HepG2 (cell line): ENCODE data around the gene DEGS1. TPM values are rescaled to one million over a fixed set of nuclear protein-coding genes. Genes with fewer than 3 reads are reported as not detected.
A peak's percentile ranks its signal among the peaks of the same experiment; 100 is the strongest.

Experiments
- ARNT ChIP-seq: fragments of 450-650 bp; IDR thresholded peaks from 2 replicates; pipeline ENCODE4 v1.6.1; 2017
- ARNT2 ChIP-seq: sonication (generic); formaldehyde crosslinking; IDR thresholded peaks from 2 replicates; pipeline ENCODE4 v1.8.0; 2022; ENCODE audit warnings: mild to moderate bottlenecking, low read depth, missing genetic modification reagents, moderate library complexity
- CC2D1A ChIP-seq: sonication (generic); formaldehyde crosslinking; IDR thresholded peaks from 2 replicates; pipeline ENCODE4 v1.8.1; 2023; ENCODE audit warnings: mild to moderate bottlenecking, missing genetic modification reagents
- DBP ChIP-seq: sonication (generic); formaldehyde crosslinking; IDR thresholded peaks from 2 replicates; pipeline ENCODE4 v1.4.0; 2020; ENCODE audit warnings: missing genetic modification reagents; ENCODE audit errors: not compliant biosample characterization
- GZF1 ChIP-seq: sonication (generic); formaldehyde crosslinking; IDR thresholded peaks from 2 replicates; pipeline ENCODE4 v1.5.1; 2020; ENCODE audit warnings: mild to moderate bottlenecking, missing genetic modification reagents
- HMG20B ChIP-seq: conservative IDR thresholded peaks from 2 replicates; pipeline ENCODE4 v1.6.1; 2016; ENCODE audit warnings: missing genetic modification reagents, missing compliant biosample characterization
- ISL2 ChIP-seq: sonication (generic); formaldehyde crosslinking; IDR thresholded peaks from 2 replicates; pipeline ENCODE4 v1.5.0; 2020; ENCODE audit warnings: missing genetic modification reagents
- JUND ChIP-seq: sonication (generic); formaldehyde crosslinking; IDR thresholded peaks from 2 replicates; pipeline ENCODE4 v1.8.0; 2022; ENCODE audit warnings: mild to moderate bottlenecking, missing genetic modification reagents
- PATZ1 ChIP-seq: sonication (generic); formaldehyde crosslinking; IDR thresholded peaks from 2 replicates; pipeline ENCODE4 v1.4.0; 2020; ENCODE audit warnings: missing genetic modification reagents
- PHF20 ChIP-seq: sonication (generic); formaldehyde crosslinking; IDR thresholded peaks from 2 replicates; pipeline ENCODE4 v1.5.0; 2020; ENCODE audit warnings: mild to moderate bottlenecking, missing genetic modification reagents
- PHF21A ChIP-seq: sonication (generic); formaldehyde crosslinking; IDR thresholded peaks from 2 replicates; pipeline ENCODE4 v1.5.0; 2020; ENCODE audit warnings: mild to moderate bottlenecking, missing genetic modification reagents
- PHF8 ChIP-seq: sonication (generic); formaldehyde crosslinking; IDR thresholded peaks from 2 replicates; pipeline ENCODE4 v1.5.0; 2020; ENCODE audit warnings: missing genetic modification reagents
- PREB ChIP-seq: sonication (generic); formaldehyde crosslinking; IDR thresholded peaks from 2 replicates; pipeline ENCODE4 v1.4.0; 2020; ENCODE audit warnings: missing genetic modification reagents
- SP5 ChIP-seq: IDR thresholded peaks from 2 replicates; pipeline ENCODE4 v1.6.1; 2016; ENCODE audit warnings: low read depth, borderline replicate concordance
- SYNCRIP ChIP-seq: fragments of 200-400 bp; formaldehyde crosslinking; IDR thresholded peaks from 2 replicates; pipeline ENCODE4 v1.6.1; 2018; ENCODE audit warnings: mild to moderate bottlenecking, low read depth, low read length; ENCODE audit not compliant: insufficient read depth
- TRIM24 ChIP-seq: sonication (generic); formaldehyde crosslinking; IDR thresholded peaks from 2 replicates; pipeline ENCODE4 v1.8.0; 2022; ENCODE audit warnings: mild to moderate bottlenecking, missing genetic modification reagents
- ZNF136 ChIP-seq: sonication (generic); formaldehyde crosslinking; IDR thresholded peaks from 2 replicates; pipeline ENCODE4 v1.8.1; 2022; ENCODE audit warnings: low read depth, mild to moderate bottlenecking, moderate library complexity, missing genetic modification reagents
- ZNF264 ChIP-seq: sonication (generic); formaldehyde crosslinking; IDR thresholded peaks from 2 replicates; pipeline ENCODE4 v1.4.0; 2020; ENCODE audit warnings: missing genetic modification reagents
- ZNF331 ChIP-seq: sonication (generic); formaldehyde crosslinking; IDR thresholded peaks from 2 replicates; pipeline ENCODE4 v1.4.0; 2020; ENCODE audit warnings: missing genetic modification reagents
- ZNF501 ChIP-seq: sonication (generic); formaldehyde crosslinking; IDR thresholded peaks from 2 replicates; pipeline ENCODE4 v1.5.1; 2020; ENCODE audit warnings: mild to moderate bottlenecking, moderate library complexity, missing genetic modification reagents
- ZNF572 ChIP-seq: sonication (generic); formaldehyde crosslinking; IDR thresholded peaks from 2 replicates; pipeline ENCODE4 v1.5.1; 2020; ENCODE audit warnings: mild to moderate bottlenecking, missing genetic modification reagents
- ZNF839 ChIP-seq: sonication (generic); formaldehyde crosslinking; IDR thresholded peaks from 2 replicates; pipeline ENCODE4 v1.4.0; 2020; ENCODE audit warnings: missing genetic modification reagents, mild to moderate bottlenecking, borderline replicate concordance
- polyA plus RNA-seq, 8 experiments: library from polyadenylated mRNA; depleted of rRNA in 3 of 8; stranded (reverse) in 7 of 8; unstranded in 1 of 8; fragments of >200 nt; fragmentation: Illumina TruSeq in 4 of 8; extraction: Trizol in 4 of 8; gene quantifications; 2 replicates each; pipeline versions ENCODE4 v1.2.1 to v1.2.3, GENCODE V29; 2011 to 2016; ENCODE audit warnings: low read depth in 4 of 8, missing spikeins in 1 of 8, mixed read lengths in 1 of 8; ENCODE audit not compliant: insufficient read depth in 1 of 8
- total RNA-seq, 5 experiments: library from RNA; depleted of rRNA; stranded (reverse); fragments of >200 nt; fragmentation: Illumina TruSeq; extraction: Trizol; gene quantifications; 2 replicates each; pipeline ENCODE4 v1.2.3, GENCODE V29; 2016; ENCODE audit warnings: low read depth in 1 of 5
- TF ChIP-seq, protein P1 (sequence below): sonication (generic); formaldehyde crosslinking; IDR thresholded peaks from 2 replicates; pipeline ENCODE4 v1.4.0; 2020; ENCODE audit warnings: low read depth, mild to moderate bottlenecking, missing genetic modification reagents
- TF ChIP-seq, protein P2 (sequence below): IDR thresholded peaks from 2 replicates; pipeline ENCODE4 v1.6.1; 2016; ENCODE audit warnings: low read depth

DEGS1 gene
- total and polyA plus RNA-seq, 2 of the 13 experiments (the other 11 are each of a cell fraction or from before 2014, with no cell fraction given), result 18.1 to 35.9 TPM

- TF ChIP-seq ARNT (no peak), ZNF136 (CRISPR knock-in tag) (no peak), CC2D1A (CRISPR knock-in tag) (no peak), ZNF839 (CRISPR knock-in tag) (no peak), ARNT2 (CRISPR knock-in tag) (no peak; the same call in none of the 2 replicates), ZNF501 (no peak), JUND (CRISPR knock-in tag) (no peak), GZF1 (CRISPR knock-in tag) (no peak), ZNF264 (CRISPR knock-in tag) (no peak), DBP (CRISPR knock-in tag) (no peak), TRIM24 (no peak), ZNF331 (no peak), HMG20B (no peak), ZNF572 (no peak), PHF20 (CRISPR knock-in tag) (peak; percentile 23; the same call in 1 of the 2 replicates), PATZ1 (peak; percentile 54; the same call in 1 of the 2 replicates), PREB (0 out of 2 replicates have a peak, but pooled peaks have one; percentile 16), PHF21A (no peak; the same call in 1 of the 2 replicates), SYNCRIP (no peak), SP5 (CRISPR knock-in tag) (0 out of 2 replicates have a peak, but pooled peaks have one; percentile 19), PHF8 (CRISPR knock-in tag) (peak; percentile 83), ISL2 (no peak; the same call in 1 of the 2 replicates)
- TF ChIP-seq, protein P1, sequence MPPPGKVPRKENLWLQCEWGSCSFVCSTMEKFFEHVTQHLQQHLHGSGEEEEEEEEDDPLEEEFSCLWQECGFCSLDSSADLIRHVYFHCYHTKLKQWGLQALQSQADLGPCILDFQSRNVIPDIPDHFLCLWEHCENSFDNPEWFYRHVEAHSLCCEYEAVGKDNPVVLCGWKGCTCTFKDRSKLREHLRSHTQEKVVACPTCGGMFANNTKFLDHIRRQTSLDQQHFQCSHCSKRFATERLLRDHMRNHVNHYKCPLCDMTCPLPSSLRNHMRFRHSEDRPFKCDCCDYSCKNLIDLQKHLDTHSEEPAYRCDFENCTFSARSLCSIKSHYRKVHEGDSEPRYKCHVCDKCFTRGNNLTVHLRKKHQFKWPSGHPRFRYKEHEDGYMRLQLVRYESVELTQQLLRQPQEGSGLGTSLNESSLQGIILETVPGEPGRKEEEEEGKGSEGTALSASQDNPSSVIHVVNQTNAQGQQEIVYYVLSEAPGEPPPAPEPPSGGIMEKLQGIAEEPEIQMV (CRISPR knock-in tag), result 0 out of 2 replicates have a peak, but pooled peaks have one; percentile 25
- TF ChIP-seq, protein P2, sequence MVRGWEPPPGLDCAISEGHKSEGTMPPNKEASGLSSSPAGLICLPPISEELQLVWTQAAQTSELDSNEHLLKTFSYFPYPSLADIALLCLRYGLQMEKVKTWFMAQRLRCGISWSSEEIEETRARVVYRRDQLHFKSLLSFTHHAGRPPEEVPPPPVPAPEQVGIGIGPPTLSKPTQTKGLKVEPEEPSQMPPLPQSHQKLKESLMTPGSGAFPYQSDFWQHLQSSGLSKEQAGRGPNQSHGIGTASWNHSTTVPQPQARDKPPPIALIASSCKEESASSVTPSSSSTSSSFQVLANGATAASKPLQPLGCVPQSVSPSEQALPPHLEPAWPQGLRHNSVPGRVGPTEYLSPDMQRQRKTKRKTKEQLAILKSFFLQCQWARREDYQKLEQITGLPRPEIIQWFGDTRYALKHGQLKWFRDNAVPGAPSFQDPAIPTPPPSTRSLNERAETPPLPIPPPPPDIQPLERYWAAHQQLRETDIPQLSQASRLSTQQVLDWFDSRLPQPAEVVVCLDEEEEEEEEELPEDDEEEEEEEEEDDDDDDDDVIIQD (CRISPR knock-in tag), result 0 out of 2 replicates have a peak, but pooled peaks have one; percentile 13
These were observed at the start of gene DEGS1 (continued) for GRCh38 chr1:224182866-224183590.
